Measurements from ENCODE around the gene SIRPA. TPM values are rescaled to one million over a fixed set of nuclear protein-coding genes. Genes with fewer than 3 reads are reported as not detected.
"Not testable (repeated sequence)": the region's sequence is repeated elsewhere in the genome, so short reads cannot be mapped to it uniquely, and the experiment has no call there.

SIRPA gene
- total RNA-seq, 2 experiments from 2014 or later = 0.60 to 0.64 TPM

GRCh38 chr20:1920826-1921225 is 25.6 kb downstream of the SIRPA start:
- CTCF ChIA-PET = no interaction called here
- no peak for TF ChIP-seq CTCF (IDR thresholded peaks at IDR 0.05)
- POLR2A ChIA-PET = no interaction called here
- ATAC-seq (ENCODE audit: poor library complexity) (no peak), DNase-seq (no peak)
- intact Hi-C loops (cut with DNase I, micrococcal nuclease) = no loop called here
- Histone ChIP-seq H3K27me3 (ENCODE audit: control insufficient read depth in 1 of 2, insufficient read depth in 2 of 2, low read length in 2 of 2) (no peaks in the 10 kb centered on the region), H3K36me3 (ENCODE audit: insufficient read depth, low read length) (no peaks in the 10 kb centered on the region), H3K4me1 (ENCODE audit: insufficient read depth, low read length) (no peaks in the 10 kb centered on the region), H3K4me3 (ENCODE audit: low read length) (no peak overlapping the region), H3K9me3 (ENCODE audit: control insufficient read depth in 1 of 2, insufficient read depth in 1 of 2, low read length in 2 of 2) (no peaks in the 10 kb centered on the region), H3K27ac (ENCODE audit: low read depth in 1 of 2, low read length in 2 of 2) (no peak overlapping the region)
- no peaks in the 10 kb centered on the region for H3K27me3 Mint-ChIP-seq
- no peaks in the 10 kb centered on the region for H3K36me3 Mint-ChIP-seq (ENCODE audit: low read depth)
- no peaks in the 10 kb centered on the region for H3K4me1 Mint-ChIP-seq (ENCODE audit: low read depth)
- H3K9me3 Mint-ChIP-seq = no peaks in the 10 kb centered on the region
- no peak overlapping the region for H3K27ac Mint-ChIP-seq
- H3K4me3 Mint-ChIP-seq = no peak overlapping the region

DNA sequence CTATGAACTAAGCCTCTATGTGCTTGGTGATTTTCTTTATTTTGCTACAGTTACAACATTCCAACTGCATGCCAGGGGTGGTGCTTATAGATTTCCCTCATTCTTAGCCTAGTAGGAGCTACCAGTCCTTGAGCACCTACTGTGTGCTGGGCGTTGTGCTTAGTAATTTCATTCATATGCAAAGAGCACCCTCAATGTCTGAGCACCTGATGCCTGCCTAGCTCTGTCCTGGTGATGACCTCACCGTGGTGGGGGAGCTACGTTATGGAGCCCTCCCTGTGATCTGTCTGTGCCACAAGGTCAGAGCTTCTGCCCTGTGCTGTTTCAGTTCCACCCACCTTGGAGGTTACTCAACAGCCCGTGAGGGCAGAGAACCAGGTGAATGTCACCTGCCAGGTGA is 26.8 kb downstream of the SIRPA start:
- POLR2A ChIA-PET; H3K27me3 ChIP-seq (ENCODE audit: control insufficient read depth in 1 of 2, insufficient read depth in 2 of 2, low read length in 2 of 2); H3K4me3 Mint-ChIP-seq; H3K4me1 ChIP-seq (ENCODE audit: insufficient read depth, low read length); intact Hi-C loops (cut with DNase I, micrococcal nuclease); H3K27ac ChIP-seq (ENCODE audit: low read depth in 1 of 2, low read length in 2 of 2); DNase-seq; H3K9me3 Mint-ChIP-seq; H3K36me3 ChIP-seq (ENCODE audit: insufficient read depth, low read length); H3K27me3 Mint-ChIP-seq; H3K4me1 Mint-ChIP-seq (ENCODE audit: low read depth); CTCF ChIA-PET; H3K27ac Mint-ChIP-seq; ATAC-seq (ENCODE audit: poor library complexity); H3K9me3 ChIP-seq (ENCODE audit: control insufficient read depth in 1 of 2, insufficient read depth in 1 of 2, low read length in 2 of 2); H3K36me3 Mint-ChIP-seq (ENCODE audit: low read depth); H3K4me3 ChIP-seq (ENCODE audit: low read length): not testable (repeated sequence)

DNA sequence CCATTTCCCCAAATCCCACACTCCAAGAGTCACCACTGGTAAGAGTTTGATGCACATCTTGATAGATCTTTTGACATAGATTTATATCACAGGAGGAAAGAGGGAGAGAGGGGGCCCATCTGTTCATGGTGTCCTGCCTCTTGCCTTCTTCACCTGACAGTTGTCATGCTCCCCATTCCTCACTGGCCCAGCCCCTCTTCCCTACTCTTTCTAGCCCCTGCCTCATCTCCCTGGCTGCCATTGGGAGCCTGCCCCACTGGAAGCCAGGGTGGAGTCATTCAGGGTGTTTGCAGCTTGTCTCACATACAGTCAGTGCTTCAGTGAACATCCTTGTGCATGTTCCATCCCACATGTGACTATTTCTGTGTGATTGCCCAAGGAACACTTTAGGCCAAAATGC is 27.6 kb downstream of the SIRPA start:
- H3K27me3 ChIP-seq (ENCODE audit: control insufficient read depth in 1 of 2, insufficient read depth in 2 of 2, low read length in 2 of 2) = no peaks in the 10 kb centered on the region
- H3K4me1 ChIP-seq (ENCODE audit: insufficient read depth, low read length) = no peaks in the 10 kb centered on the region
- Mint-ChIP-seq H3K4me3 (no peak overlapping the region), H3K36me3 (ENCODE audit: low read depth) (no peaks in the 10 kb centered on the region), H3K27ac (no peak overlapping the region), H3K9me3 (no peaks in the 10 kb centered on the region), H3K27me3 (no peaks in the 10 kb centered on the region), H3K4me1 (ENCODE audit: low read depth) (no peaks in the 10 kb centered on the region)
- ChIA-PET POLR2A (no interaction called here), CTCF (no interaction called here)
- no peaks in the 10 kb centered on the region for H3K9me3 ChIP-seq (ENCODE audit: control insufficient read depth in 1 of 2, insufficient read depth in 1 of 2, low read length in 2 of 2)
- no peak for TF ChIP-seq CTCF (IDR thresholded peaks at IDR 0.05)
- no peak overlapping the region for H3K4me3 ChIP-seq (ENCODE audit: low read length)
- no peak for ATAC-seq (ENCODE audit: poor library complexity)
- DNase-seq = no peak
- intact Hi-C loops (cut with DNase I, micrococcal nuclease) = no loop called here
- no peak overlapping the region for H3K27ac ChIP-seq (ENCODE audit: low read depth in 1 of 2, low read length in 2 of 2)
- H3K36me3 ChIP-seq (ENCODE audit: insufficient read depth, low read length) = no peaks in the 10 kb centered on the region
